ENCODE measurements around the gene LAMA1.

The LAMA1 gene

GRCh38 chr18:7111134-7111533, 6.5 kb downstream of the LAMA1 start:
- DNase-seq (ENCODE audit: low read depth) = no peak
- no peak for TF ChIP-seq CTCF (IDR thresholded peaks at IDR 0.05; ENCODE audit: insufficient read depth, low read depth, low read length, missing control alignments)
- no peak overlapping the region for H3K4me3 ChIP-seq (ENCODE audit: low read length)

GRCh38 chr18:7105943-7106342, 11.7 kb downstream of the LAMA1 start:
- no peak overlapping the region for H3K4me3 ChIP-seq (ENCODE audit: low read length)
- no peak for DNase-seq (ENCODE audit: low read depth)
- no peak for TF ChIP-seq CTCF (IDR thresholded peaks at IDR 0.05; ENCODE audit: insufficient read depth, low read depth, low read length, missing control alignments)

GRCh38 chr18:7105268-7105667, 12.3 kb downstream of the LAMA1 start:
- no peak overlapping the region for H3K4me3 ChIP-seq (ENCODE audit: low read length)
- TF ChIP-seq CTCF (IDR thresholded peaks at IDR 0.05; ENCODE audit: insufficient read depth, low read depth, low read length, missing control alignments) = no peak
- no peak for DNase-seq (ENCODE audit: low read depth)

GRCh38 chr18:7104649-7105048, 12.9 kb downstream of the LAMA1 start:
- TF ChIP-seq CTCF (IDR thresholded peaks at IDR 0.05; ENCODE audit: insufficient read depth, low read depth, low read length, missing control alignments) = no peak
- no peak overlapping the region for H3K4me3 ChIP-seq (ENCODE audit: low read length)
- no peak for DNase-seq (ENCODE audit: low read depth)

GRCh38 chr18:7102131-7102530, 15.5 kb downstream of the LAMA1 start:
- no peak overlapping the region for H3K4me3 ChIP-seq (ENCODE audit: low read length)
- no peak for DNase-seq (ENCODE audit: low read depth)
- TF ChIP-seq CTCF (IDR thresholded peaks at IDR 0.05; ENCODE audit: insufficient read depth, low read depth, low read length, missing control alignments) = no peak

- H3K4me3 ChIP-seq (ENCODE audit: low read length) = no peak overlapping the region
- TF ChIP-seq CTCF (IDR thresholded peaks at IDR 0.05; ENCODE audit: insufficient read depth, low read depth, low read length, missing control alignments) = no peak
- DNase-seq (ENCODE audit: low read depth) = no peak
These were observed 20.8 kb downstream of the LAMA1 start for GRCh38 chr18:7096838-7097237.

- TF ChIP-seq CTCF (IDR thresholded peaks at IDR 0.05; ENCODE audit: insufficient read depth, low read depth, low read length, missing control alignments) = no peak
- DNase-seq (ENCODE audit: low read depth) = no peak
- H3K4me3 ChIP-seq (ENCODE audit: low read length) = no peak overlapping the region
These were observed 23.2 kb downstream of the LAMA1 start for GRCh38 chr18:7094427-7094826.

Data from epithelial cell of esophagus (primary cell).